T-cell (primary cell): ENCODE measurements around the gene TMEM94. TPM values are rescaled to one million over a fixed set of nuclear protein-coding genes. Genes with fewer than 3 reads are reported as not detected.
"Not testable (repeated sequence)": the region's sequence is repeated elsewhere in the genome, so short reads cannot be mapped to it uniquely, and the experiment has no call there.

Experiments used
- ATAC-seq, 4 experiments: fragments of 200-7000 bp in 3 of 4; fragments of 150-1000 bp in 1 of 4; cut with Tn5 transposase; replicated peaks in 1 of 4; 1 replicate in 3 of 4; 2 replicates in 1 of 4; pipeline ENCODE4 v1.10.0; 2021; ENCODE audit warnings: moderate library complexity in 3 of 4, mild to moderate bottlenecking in 2 of 4, moderate number of reproducible peaks in 1 of 4
- CTCF ChIA-PET, 2 donors: fragments of 300-600 bp; sonication (Branson Sonifier 250); formaldehyde crosslinking; loops; one replicate each; lab custom pipeline; 2022; ENCODE audit warnings: antibody characterized with exemption in 2 of 2; lab: Charles Lee
- POLR2A ChIA-PET, 2 donors: fragments of 300-600 bp; sonication (Branson Sonifier 250); formaldehyde crosslinking; loops; one replicate each; lab custom pipeline; 2022; ENCODE audit warnings: antibody characterized with exemption in 2 of 2; lab: Charles Lee
- DNase-seq, 35 experiments: peaks; one replicate each; pipeline versions ENCODE4 v3.0.0 to v3.0.0-alpha.2; 2013 to 2023
- H3K27ac ChIP-seq: one replicate; pipeline ENCODE4 v1.5.1; 2013; ENCODE audit warnings: low read length
- H3K27me3 ChIP-seq, 2 experiments: replicated peaks in 1 of 2; 1 replicate in 1 of 2; 2 replicates in 1 of 2; pipeline versions ENCODE4 v1.6.1 to v1.7.0; 2013; ENCODE audit warnings: low read length in 1 of 2, mixed read lengths in 1 of 2; ENCODE audit not compliant: control insufficient read depth in 2 of 2, insufficient read depth in 2 of 2; ENCODE audit errors: extremely low read depth in 1 of 2
- H3K36me3 ChIP-seq, 2 donors: 1 replicate in 1 of 2; 2 replicates in 1 of 2; pipeline versions ENCODE4 v1.6.1 to v1.7.0; 2013; ENCODE audit warnings: low read length in 1 of 2; ENCODE audit not compliant: control insufficient read depth in 2 of 2, insufficient read depth in 1 of 2; ENCODE audit errors: extremely low read depth in 1 of 2
- H3K4me1 ChIP-seq, 2 experiments: 1 replicate in 1 of 2; 2 replicates in 1 of 2; pipeline versions ENCODE4 v1.6.1 to v1.7.0; 2013; ENCODE audit warnings: low read length in 2 of 2, mixed read lengths in 1 of 2; ENCODE audit not compliant: insufficient read depth in 2 of 2, control insufficient read depth in 1 of 2; ENCODE audit errors: extremely low read depth in 1 of 2
- H3K4me3 ChIP-seq, 2 donors: 1 replicate in 1 of 2; 2 replicates in 1 of 2; pipeline versions ENCODE4 v1.5.1 to v1.7.0; 2013; ENCODE audit warnings: mild to moderate bottlenecking in 2 of 2, low read length in 1 of 2, moderate library complexity in 1 of 2; ENCODE audit not compliant: control insufficient read depth in 1 of 2; ENCODE audit errors: extremely low read depth in 1 of 2
- H3K9me3 ChIP-seq: 2 replicates; pipeline ENCODE4 v1.7.0; 2013
- H3K27ac Mint-ChIP-seq, 2 donors: one replicate each; pipeline ENCODE4 v1.8.0; 2020 to 2021; ENCODE audit warnings: mild to moderate bottlenecking in 2 of 2, mixed read lengths in 2 of 2
- H3K27me3 Mint-ChIP-seq, 2 donors: one replicate each; pipeline ENCODE4 v1.8.0; 2021 to 2022; ENCODE audit warnings: mixed read lengths in 2 of 2
- H3K36me3 Mint-ChIP-seq: one replicate; pipeline ENCODE4 v1.8.0; 2021; ENCODE audit warnings: mixed read lengths
- H3K4me1 Mint-ChIP-seq, 3 donors: one replicate each; pipeline ENCODE4 v1.8.0; 2020 to 2022; ENCODE audit warnings: mixed read lengths in 3 of 3, mild to moderate bottlenecking in 1 of 3
- H3K4me3 Mint-ChIP-seq, 3 donors: one replicate each; pipeline ENCODE4 v1.8.0; 2020 to 2022; ENCODE audit warnings: mild to moderate bottlenecking in 3 of 3, mixed read lengths in 3 of 3, moderate library complexity in 3 of 3
- H3K9me3 Mint-ChIP-seq, 3 donors: one replicate each; pipeline ENCODE4 v1.8.0; 2020 to 2022; ENCODE audit warnings: mixed read lengths in 3 of 3
- WGBS: methylation state at CpG from one replicate; pipeline ENCODE4 v1.1.5; 2013; ENCODE audit warnings: missing lambda C conversion rate; ENCODE audit not compliant: insufficient coverage; 5-methylcytosine and 5-hydroxymethylcytosine counted together
- total RNA-seq, 35 experiments: library from RNA in 6 of 35; stranded (reverse) in 6 of 35; fragments of 120-200 nt in 1 of 35; gene quantifications; one replicate each; pipeline versions ENCODE4 v1.2.1 to v1.2.4 and lab custom pipeline; 2013 to 2026

Gene TMEM94
- total RNA-seq, 5 donors from 2014 or later (not counting 1 experiment from before 2014, with no cell fraction given): 78.5 to 125 (median 105) TPM

DNA sequence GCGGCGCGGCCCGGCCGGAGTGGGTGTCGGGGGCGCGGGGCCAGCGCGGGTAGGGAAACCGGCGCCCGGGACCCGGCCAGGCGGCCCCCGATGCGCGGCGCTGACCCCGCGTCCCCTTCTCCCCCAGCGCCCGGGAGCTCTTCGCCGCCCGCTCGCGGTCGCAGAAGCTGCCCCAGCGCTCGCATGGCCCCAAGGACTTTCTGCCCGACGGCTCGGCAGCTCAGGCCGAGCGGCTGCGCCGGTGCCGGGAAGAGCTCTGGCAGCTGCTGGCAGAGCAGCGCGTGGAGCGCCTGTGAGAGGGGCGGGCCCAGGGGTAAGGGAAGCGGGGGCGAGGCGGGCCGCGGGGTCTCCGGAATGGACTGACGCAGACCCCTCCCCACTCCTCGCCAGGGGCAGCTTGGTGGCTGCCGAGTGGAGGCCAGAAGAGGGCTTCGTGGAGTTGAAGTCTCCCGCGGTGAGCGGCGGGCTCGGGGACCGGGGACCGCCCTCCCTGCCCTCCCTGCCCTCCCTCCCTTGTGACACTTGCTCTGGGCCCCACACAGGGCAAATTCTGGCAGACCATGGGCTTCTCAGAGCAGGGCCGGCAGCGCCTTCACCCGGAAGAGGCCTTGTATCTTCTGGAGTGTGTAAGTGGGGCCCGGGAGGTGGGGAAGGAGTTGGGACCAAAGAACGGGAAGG, 60.3 kb downstream of the TMEM94 start:
- Histone ChIP-seq H3K4me1 (peaks cover 21 to 47% of the 10 kb centered on the region in 2 experiments), H3K4me3 (peak overlapping the region; percentile 66 to 83), H3K27me3 (peaks cover 0 to 21% of the 10 kb centered on the region in 2 experiments), H3K36me3 (peaks cover 12 to 30% of the 10 kb centered on the region in 2 donors), H3K27ac (peak overlapping the region; percentile 59), H3K9me3 (no peaks in the 10 kb centered on the region)
- Mint-ChIP-seq H3K4me3 (peak overlapping the region; percentile 71 to 77 (median 75)), H3K27me3 (no peaks in the 10 kb centered on the region), H3K4me1 (peaks cover 21 to 28% (median 24%) of the 10 kb centered on the region in 3 donors), H3K9me3 (no peaks in the 10 kb centered on the region), H3K27ac (peak overlapping the region; percentile 96), H3K36me3 (peaks cover 12% of the 10 kb centered on the region)
- under 1% methylated on average over 49 of the region's 65 CpGs for WGBS
- peak; percentile 4 to 26 (median 20) for ATAC-seq
- POLR2A ChIA-PET: interaction anchor here in 1 of 2 donors (1.0 kb wide), 1 partner anchor 19 kb away, joined by 5 read pairs; no protein-coding TSS in a partner anchor
- CTCF ChIA-PET: interaction anchor here (0.5 to 1.5 kb wide), 10 partner anchors 9 to 685 kb away, joined by 3 to 17 read pairs (median 4); partner anchors contain the start of genes GRB2 (in 1 of the 2), LLGL2 (in 1 of the 2), SMIM5 (in 1 of the 2) and TMEM94 (in 1 of the 2)
- peak in 8 of 35 experiments; percentile 25 to 48 (median 38) for DNase-seq

DNA sequence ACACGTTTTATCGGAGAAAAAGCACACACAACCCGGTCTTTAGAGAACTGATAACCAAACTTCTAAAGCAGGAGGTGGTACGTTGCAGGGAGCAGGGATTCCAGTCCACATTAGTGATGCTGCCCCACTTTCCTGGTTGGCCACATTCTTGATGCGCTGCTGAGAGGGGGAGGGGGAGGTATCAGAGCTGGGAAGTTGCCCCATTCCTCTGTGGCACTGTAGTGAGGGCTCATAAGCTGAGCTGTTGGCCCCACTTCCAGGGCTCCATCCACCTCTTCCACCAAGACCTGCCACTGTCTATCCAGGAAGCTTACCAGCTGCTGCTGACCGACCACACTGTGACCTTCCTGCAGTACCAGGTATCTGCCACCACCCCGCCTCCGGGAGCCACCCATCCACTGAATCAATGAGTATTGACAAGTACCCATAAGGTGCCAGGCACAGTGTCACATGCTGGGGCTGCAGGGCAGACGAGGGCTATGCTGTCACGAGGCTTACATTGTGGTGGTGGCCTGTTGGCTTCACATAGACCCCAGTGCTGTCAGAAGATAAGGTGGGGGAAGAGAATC, 60.9 kb downstream of the TMEM94 start:
- Histone ChIP-seq H3K36me3 (peaks cover 12 to 37% of the 10 kb centered on the region in 2 donors), H3K4me3 (peak overlapping the region; percentile 66 to 83), H3K9me3 (no peaks in the 10 kb centered on the region), H3K27me3 (peaks cover 0 to 21% of the 10 kb centered on the region in 2 experiments), H3K27ac (peak overlapping the region; percentile 59), H3K4me1 (peaks cover 21 to 47% of the 10 kb centered on the region in 2 experiments)
- Mint-ChIP-seq H3K36me3 (peaks cover 14% of the 10 kb centered on the region), H3K4me1 (peaks cover 21 to 28% (median 24%) of the 10 kb centered on the region in 3 donors), H3K4me3 (peak overlapping the region; percentile 71 to 77 (median 75)), H3K27me3 (no peaks in the 10 kb centered on the region), H3K9me3 (no peaks in the 10 kb centered on the region), H3K27ac (peak overlapping the region; percentile 96)
- CTCF ChIA-PET: interaction anchor here in 1 of 2 donors (1.1 to 1.5 kb wide), 2 partner anchors 61 to 112 kb away, joined by 6 to 10 read pairs; partner anchors contain the start of genes GRB2 and TMEM94
- ATAC-seq: no peak
- POLR2A ChIA-PET: interaction anchor here in 1 of 2 donors (0.6 kb wide), 1 partner anchor 540 kb away, joined by 3 read pairs; no protein-coding TSS in a partner anchor
- WGBS: 13% methylated on average over 9 of the region's 10 CpGs
- DNase-seq: peak in 6 of 35 experiments; percentile 18 to 44 (median 24)

DNA sequence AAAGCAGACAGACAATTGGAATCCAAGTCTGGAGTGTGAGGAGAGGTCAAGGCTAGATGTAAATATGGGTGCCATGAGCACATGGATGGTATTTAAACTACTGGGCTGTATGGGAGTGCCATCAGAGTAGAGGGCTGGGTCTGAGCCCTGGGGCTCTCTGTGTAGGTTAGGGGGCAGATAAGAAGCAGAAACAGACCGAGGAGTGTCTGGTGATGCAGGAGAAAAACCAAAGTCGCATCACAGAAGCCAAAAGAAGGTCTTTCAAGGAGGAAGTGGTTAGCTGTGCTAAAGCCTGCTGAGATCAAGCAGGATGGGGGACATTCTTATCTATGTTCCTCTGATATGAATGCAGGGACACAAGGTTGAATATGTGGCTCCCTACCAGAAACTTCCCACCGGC, 61.8 kb downstream of the TMEM94 start:
- ChIA-PET POLR2A (interaction anchor here (0.6 kb wide), 3 partner anchors 12 to 191 kb away, joined by 3 to 5 read pairs (median 4); no protein-coding TSS in a partner anchor), CTCF (no interaction called here)
- H3K9me3 Mint-ChIP-seq: no peaks in the 10 kb centered on the region
- peaks cover 21 to 28% (median 24%) of the 10 kb centered on the region in 3 donors for H3K4me1 Mint-ChIP-seq
- Histone ChIP-seq H3K4me3 (peak overlapping the region; percentile 15 to 83), H3K4me1 (peaks cover 21 to 47% of the 10 kb centered on the region in 2 experiments), H3K36me3 (peaks cover 12 to 41% of the 10 kb centered on the region in 2 donors), H3K27ac (peak overlapping the region; percentile 59), H3K27me3 (peaks cover 0 to 21% of the 10 kb centered on the region in 2 experiments), H3K9me3 (no peaks in the 10 kb centered on the region)
- H3K27me3 Mint-ChIP-seq: no peaks in the 10 kb centered on the region
- H3K27ac Mint-ChIP-seq: peak overlapping the region; percentile 96
- peak; percentile 35 to 59 (median 49) for ATAC-seq
- peak overlapping the region; percentile 71 to 77 (median 75) for H3K4me3 Mint-ChIP-seq
- peak in 34 of 35 experiments; percentile 33 to 85 (median 63) for DNase-seq
- H3K36me3 Mint-ChIP-seq: peaks cover 18% of the 10 kb centered on the region
- WGBS: 0% methylated on average over 2 of the region's 3 CpGs

DNA sequence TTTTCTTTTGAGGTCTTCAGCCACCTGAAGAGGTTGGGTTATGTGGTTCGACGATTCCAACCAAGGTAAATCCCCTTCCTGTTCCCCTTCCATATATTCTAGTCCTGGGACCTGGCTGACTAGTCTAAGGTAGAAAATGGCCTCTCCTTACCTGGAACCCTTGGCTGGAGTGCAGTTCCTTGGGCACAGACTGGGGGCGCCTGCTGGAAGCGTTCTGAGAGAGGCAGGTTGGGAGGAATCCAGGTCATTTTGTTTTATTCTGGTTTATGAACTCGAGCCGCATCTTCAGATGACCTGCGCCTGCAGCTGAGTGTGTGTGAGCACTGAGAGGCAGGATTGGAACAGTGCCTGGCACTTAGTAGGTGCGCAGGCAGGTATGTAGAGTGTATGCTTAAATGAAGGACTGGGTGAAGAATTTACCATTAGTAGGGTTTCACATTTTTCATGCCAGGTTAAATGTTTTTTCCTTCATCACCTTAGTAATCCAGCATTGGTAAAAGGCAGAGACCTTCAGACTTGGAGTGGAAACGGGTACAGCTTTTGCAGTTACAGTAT, 62.6 kb downstream of the TMEM94 start:
- peak overlapping the region in 1 of 3 donors; percentile 71 for H3K4me3 Mint-ChIP-seq
- ChIA-PET CTCF (interaction anchor here in 1 of 2 donors (0.6 kb wide), 1 partner anchor 254 kb away, joined by 5 read pairs; no protein-coding TSS in a partner anchor), POLR2A (interaction anchor here (0.6 to 0.7 kb wide), 5 partner anchors 11 to 1964 kb away, joined by 3 to 11 read pairs (median 3); partner anchors contain the start of gene NAT9 (in 1 of the 2))
- peaks cover 19% of the 10 kb centered on the region for H3K36me3 Mint-ChIP-seq
- Histone ChIP-seq H3K27ac (peak overlapping the region; percentile 59), H3K36me3 (peaks cover 12 to 49% of the 10 kb centered on the region in 2 donors), H3K27me3 (peaks cover 0 to 16% of the 10 kb centered on the region in 2 experiments), H3K9me3 (no peaks in the 10 kb centered on the region), H3K4me3 (no peak overlapping the region), H3K4me1 (peaks cover 21 to 48% of the 10 kb centered on the region in 2 experiments)
- no peaks in the 10 kb centered on the region for H3K9me3 Mint-ChIP-seq
- no peaks in the 10 kb centered on the region for H3K27me3 Mint-ChIP-seq
- H3K27ac Mint-ChIP-seq: peak overlapping the region in 1 of 2 donors; percentile 96
- DNase-seq: no peak
- peaks cover 21 to 28% (median 24%) of the 10 kb centered on the region in 3 donors for H3K4me1 Mint-ChIP-seq
- ATAC-seq: no peak
- 88% methylated on average over 5 of the region's 9 CpGs for WGBS

DNA sequence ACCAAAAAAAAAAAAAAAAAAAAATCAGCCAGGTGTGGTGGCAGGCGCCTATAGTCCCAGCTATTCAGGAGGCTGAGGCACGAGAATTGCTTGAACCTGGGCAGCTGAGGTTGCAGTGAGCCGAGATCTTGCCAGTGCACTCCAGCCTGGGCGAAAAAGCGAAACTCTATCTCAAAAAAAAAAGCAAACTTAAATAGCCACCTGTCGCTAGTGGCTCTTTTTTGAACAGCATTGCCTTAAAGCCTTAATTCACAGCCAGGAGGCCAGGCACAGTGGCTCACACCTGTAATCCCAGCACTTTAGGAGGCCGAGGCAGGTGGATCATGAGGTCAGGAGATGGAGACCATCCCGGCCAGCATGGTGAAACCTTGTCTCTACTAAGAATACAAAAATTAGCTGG, 64.0 kb downstream of the TMEM94 start:
- CTCF ChIA-PET: interaction anchor here (0.6 to 0.7 kb wide), 3 partner anchors 33 to 863 kb away, joined by 4 to 5 read pairs (median 5); no protein-coding TSS in a partner anchor
- H3K27me3 ChIP-seq: not testable (repeated sequence)

More for the DNA sequence above, 64.0 kb downstream of the TMEM94 start:
- POLR2A ChIA-PET, ATAC-seq, H3K9me3 Mint-ChIP-seq, H3K4me3 ChIP-seq, H3K4me3 Mint-ChIP-seq, H3K27ac Mint-ChIP-seq, H3K27ac ChIP-seq, DNase-seq, H3K9me3 ChIP-seq, H3K27me3 Mint-ChIP-seq: not testable (repeated sequence)
- H3K4me1 ChIP-seq: peaks cover 25 to 51% of the 10 kb centered on the region in 2 experiments
- peaks cover 12 to 49% of the 10 kb centered on the region in 2 donors for H3K36me3 ChIP-seq
- H3K4me1 Mint-ChIP-seq: peaks cover 21 to 31% (median 24%) of the 10 kb centered on the region in 3 donors
- WGBS: 93% methylated on average over 5 of the region's 8 CpGs
- H3K36me3 Mint-ChIP-seq: peaks cover 19% of the 10 kb centered on the region
